OCI-LY7 (cell line): ENCODE data around the gene TAF1C. TPM values are rescaled to one million over a fixed set of nuclear protein-coding genes. Genes with fewer than 3 reads are reported as not detected.

Experiments
- BruUV-seq: library from RNA; stranded (reverse); fragments of 400-500 nt; replicated peaks from 2 replicates; lab custom pipeline; 2021; lab: Mats Ljungman, UMichigan
- CTCF ChIA-PET: fragments of 300-600 bp; sonication (Branson Sonifier 250); formaldehyde crosslinking; loops from one replicate; lab custom pipeline; 2022; ENCODE audit warnings: antibody characterized with exemption; ENCODE audit not compliant: unreplicated experiment; lab: Charles Lee
- POLR2A ChIA-PET: fragments of 300-600 bp; sonication (Branson Sonifier 250); formaldehyde crosslinking; loops from one replicate; lab custom pipeline; 2022; ENCODE audit warnings: antibody characterized with exemption; lab: Charles Lee
- DNase-seq: peaks from one replicate; pipeline ENCODE4 v3.0.0-alpha.2; 2015; ENCODE audit warnings: low spot score
- H2AFZ ChIP-seq: fragments of 200-600 bp; sonication (generic), shearing (Covaris generic); 2 replicates; pipeline ENCODE4 v1.6.1; 2014; ENCODE audit warnings: mild to moderate bottlenecking, antibody characterized with exemption, low read length, moderate library complexity
- H3K27ac ChIP-seq: fragments of 200-600 bp; sonication (generic); 2 replicates; pipeline ENCODE4 v1.5.1; 2014; ENCODE audit warnings: mixed run types, low read depth, mild to moderate bottlenecking, moderate library complexity, low read length, inconsistent platforms; ENCODE audit not compliant: poor library complexity, severe bottlenecking
- H3K36me3 ChIP-seq: fragments of 200-600 bp; sonication (generic); 2 replicates; pipeline ENCODE4 v1.6.1; 2014; ENCODE audit warnings: mild to moderate bottlenecking, antibody characterized with exemption, low read length, moderate library complexity, mixed read lengths; ENCODE audit not compliant: insufficient read depth
- H3K4me1 ChIP-seq: fragments of 200-600 bp; sonication (generic); 2 replicates; pipeline ENCODE4 v1.5.1; 2014; ENCODE audit warnings: mild to moderate bottlenecking, low read length; ENCODE audit not compliant: insufficient read depth, poor library complexity, severe bottlenecking
- H3K4me2 ChIP-seq: fragments of 200-600 bp; sonication (generic); 2 replicates; pipeline ENCODE4 v1.6.1; 2014; ENCODE audit warnings: mild to moderate bottlenecking, low read length
- H3K4me3 ChIP-seq: fragments of 200-600 bp; sonication (generic); 2 replicates; pipeline ENCODE4 v1.5.1; 2014; ENCODE audit warnings: mild to moderate bottlenecking, low read depth, low read length; ENCODE audit not compliant: poor library complexity, severe bottlenecking
- H3K79me2 ChIP-seq: fragments of 200-600 bp; sonication (generic); 2 replicates; pipeline ENCODE4 v1.6.1; 2016; ENCODE audit warnings: low read depth, mild to moderate bottlenecking, low read length, moderate library complexity, mixed read lengths; ENCODE audit not compliant: insufficient read depth
- H3K9me2 ChIP-seq: fragments of 200-600 bp; sonication (generic); 2 replicates; pipeline ENCODE4 v1.6.1; 2016; ENCODE audit warnings: mild to moderate bottlenecking, low read length, mixed read lengths; ENCODE audit not compliant: insufficient read depth
- H3K9me3 ChIP-seq: fragments of 200-600 bp; sonication (generic); 2 replicates; pipeline ENCODE4 v1.6.1; 2014; ENCODE audit warnings: mild to moderate bottlenecking, mixed run types, low read length, mixed read lengths
- H4K20me1 ChIP-seq: fragments of 200-600 bp; sonication (generic); 2 replicates; pipeline ENCODE4 v1.6.1; 2014; ENCODE audit warnings: mild to moderate bottlenecking, antibody characterized with exemption, low read length, moderate library complexity, mixed read lengths; ENCODE audit not compliant: insufficient read depth
- CTCF ChIP-seq: fragments of 200-600 bp; sonication (generic); conservative IDR thresholded peaks from 2 replicates; pipeline ENCODE4 v1.5.1; 2014; ENCODE audit warnings: mild to moderate bottlenecking, antibody characterized with exemption, low read length, moderate library complexity, mixed read lengths
- EZH2phosphoT487 ChIP-seq: fragments of 200-600 bp; sonication (generic); IDR thresholded peaks from 2 replicates; pipeline ENCODE4 v1.6.1; 2018; ENCODE audit warnings: low read depth, borderline replicate concordance, mild to moderate bottlenecking, mixed run types, antibody characterized with exemption, low read length, moderate library complexity, mixed read lengths
- intact Hi-C: fragments of 100-400 bp; cut with micrococcal nuclease; formaldehyde crosslinking; loops from one replicate; pipeline ENCODE4 v1.10.0; 2022; ENCODE audit not compliant: unreplicated experiment
- total RNA-seq, 2 experiments: library from RNA; depleted of rRNA in 1 of 2; stranded (reverse); fragments of >200 nt in 1 of 2; shearing (Covaris generic) in 1 of 2; gene quantifications; 2 replicates each; pipeline ENCODE4 v1.2.3, GENCODE V29; 2014 to 2022

TAF1C gene
- total RNA-seq, 2 experiments from 2014 or later, result 64.6 to 66.1 TPM

- peaks cover 3% of the 10 kb centered on the region; the same call in 1 of the 2 replicates for H3K79me2 ChIP-seq
- ChIA-PET POLR2A (no interaction called here), CTCF (no interaction called here)
- intact Hi-C loops, result no loop called here
- H3K4me2 ChIP-seq, result no peak overlapping the region
- BruUV-seq, result no TSS peak
- H3K27ac ChIP-seq, result no peak overlapping the region
- H3K4me3 ChIP-seq, result no peak overlapping the region
- no peaks in the 10 kb centered on the region for H4K20me1 ChIP-seq
- H3K36me3 ChIP-seq, result no peaks in the 10 kb centered on the region
- no peaks in the 10 kb centered on the region for H3K9me3 ChIP-seq
- TF ChIP-seq EZH2phosphoT487, result no peak
- no peak for TF ChIP-seq CTCF
- H3K4me1 ChIP-seq, result no peaks in the 10 kb centered on the region
- no peak for DNase-seq
- H2AFZ ChIP-seq, result no peak overlapping the region
- H3K9me2 ChIP-seq, result no peaks in the 10 kb centered on the region
These were observed 4.6 kb upstream of the TAF1C start for GRCh38 chr16:84191466-84191865.

GRCh38 chr16:84190731-84191388 is 4.0 kb upstream of the TAF1C start, which contains the start of gene ADAD2:
ADAD2 (plus strand) TSS chr16:84191157; CDS start chr16:84191231, 74 bp downstream.
- Histone ChIP-seq H3K9me3 (no peaks in the 10 kb centered on the region), H3K4me2 (no peak within 1 kb of the TSS), H3K27ac (no peak within 1 kb of the TSS), H3K79me2 (peaks cover 9% of the 10 kb centered on the region; the same call in 1 of the 2 replicates), H3K9me2 (no peaks in the 10 kb centered on the region), H4K20me1 (no peaks in the 10 kb centered on the region), H2AFZ (no peak within 1 kb of the TSS), H3K36me3 (no peaks in the 10 kb centered on the region), H3K4me1 (peaks cover 4% of the 10 kb centered on the region), H3K4me3 (no peak within 1 kb of the TSS)
- intact Hi-C loops, result no loop called here
- TF ChIP-seq EZH2phosphoT487, result no peak
- no peak for TF ChIP-seq CTCF
- ChIA-PET POLR2A (no interaction called here), CTCF (no interaction called here)
- no peak for DNase-seq
- no TSS peak for BruUV-seq

GRCh38 chr16:84184775-84185174 is 2.1 kb downstream of the TAF1C start:
- no peak overlapping the region for H2AFZ ChIP-seq
- peaks cover 9% of the 10 kb centered on the region for H3K4me1 ChIP-seq
- TF ChIP-seq CTCF (no peak), EZH2phosphoT487 (no peak)
- H3K4me3 ChIP-seq, result no peak overlapping the region
- DNase-seq, result no peak
- no peaks in the 10 kb centered on the region for H4K20me1 ChIP-seq
- intact Hi-C loops, result loop anchor here (5.0 kb wide), 1 partner anchor 37 kb away; the partner anchor contains the start of genes DNAAF1 and HSDL1
- no peaks in the 10 kb centered on the region for H3K9me2 ChIP-seq
- CTCF ChIA-PET, result no interaction called here
- BruUV-seq, result no TSS peak
- POLR2A ChIA-PET, result interaction anchor here (0.7 kb wide), 1 partner anchor 42 kb away, joined by 3 read pairs; no protein-coding TSS in a partner anchor
- H3K36me3 ChIP-seq, result peaks cover 42% of the 10 kb centered on the region
- no peak overlapping the region for H3K4me2 ChIP-seq
- peaks cover 21% of the 10 kb centered on the region; the same call in 1 of the 2 replicates for H3K79me2 ChIP-seq
- no peaks in the 10 kb centered on the region for H3K9me3 ChIP-seq
- no peak overlapping the region for H3K27ac ChIP-seq
